ENCODE measurements around the gene EMILIN3.

GRCh38 chr20:41352666-41353065 is 14.0 kb downstream of the EMILIN3 start:
- TF ChIP-seq POLR2AphosphoS5 (IDR thresholded peaks at IDR 0.05; ENCODE audit: borderline replicate concordance, low read depth, low read length) (no peak), FOXP2 (optimal IDR thresholded peaks at IDR 0.05; ENCODE audit: control extremely low read depth, extremely low read length, insufficient read depth) (no peak)
